ENCODE results near the gene GALR3. TPM values are rescaled to one million over a fixed set of nuclear protein-coding genes. Genes with fewer than 3 reads are reported as not detected.

Gene GALR3
- total RNA-seq, 1 donor: under 0.01 TPM

GRCh38 chr22:37855462-37855861, 32.3 kb downstream of the GALR3 start:
- DNase-seq (ENCODE audit: low read depth in 2 of 3, low spot score in 2 of 3): no peak

GRCh38 chr22:37860796-37861421, 37.7 kb downstream of the GALR3 start:
- no peak for DNase-seq (ENCODE audit: low read depth in 2 of 3, low spot score in 2 of 3)

- no peak for DNase-seq (ENCODE audit: low read depth in 2 of 3, low spot score in 2 of 3)
These were observed 39.6 kb downstream of the GALR3 start for GRCh38 chr22:37862570-37863325.

GRCh38 chr22:37865510-37865909, 42.3 kb downstream of the GALR3 start:
- no peak for DNase-seq (ENCODE audit: low read depth in 2 of 3, low spot score in 2 of 3)

GRCh38 chr22:37870273-37870672, 47.1 kb downstream of the GALR3 start:
- no peak for DNase-seq (ENCODE audit: low read depth in 2 of 3, low spot score in 2 of 3)

Small RNA genes lying within 50 kb of the gene (small RNA-seq; reads per million reads assigned to genes)
- 1.1 reads per million, percentile 37 among the genes with 10 or more reads in this experiment for gene MIR659

Other genes starting within 250 kb of the GALR3 start
- 1.1 TPM for gene LGALS2, start 243.3 kb upstream of the GALR3 start, total RNA-seq
- gene GGA1, start 214.5 kb upstream of the GALR3 start, total RNA-seq: 57.6 TPM
- 32.3 TPM for gene SH3BP1, start 183.7 kb upstream of the GALR3 start, total RNA-seq
- gene PDXP, start 164.7 kb upstream of the GALR3 start, total RNA-seq: 25.6 TPM
- gene LGALS1, start 147.7 kb upstream of the GALR3 start, total RNA-seq: 346 TPM
- gene NOL12, start 137.0 kb upstream of the GALR3 start, total RNA-seq: 27.2 TPM
- gene TRIOBP, start 126.3 kb upstream of the GALR3 start, total RNA-seq: 59.2 TPM
- gene GCAT, start 15.4 kb upstream of the GALR3 start, total RNA-seq: 29.9 TPM
- 65.2 TPM for gene ANKRD54, start 21.0 kb downstream of the GALR3 start, total RNA-seq
- 1,099 TPM for gene EIF3L, start 26.0 kb downstream of the GALR3 start, total RNA-seq
- 38.5 TPM for gene MICALL1, start 82.9 kb downstream of the GALR3 start, total RNA-seq
- under 0.01 TPM for gene C22orf23, start 130.2 kb downstream of the GALR3 start, total RNA-seq
- 30.7 TPM for gene POLR2F, start 130.3 kb downstream of the GALR3 start, total RNA-seq
- gene SOX10, start 161.2 kb downstream of the GALR3 start, total RNA-seq: not detected
- gene PICK1, start 234.0 kb downstream of the GALR3 start, total RNA-seq: 48.7 TPM

Data from hematopoietic multipotent progenitor cell (in vitro differentiated cells).